MG63 (cell line): ENCODE measurements around the gene PAGR1. TPM values are rescaled to one million over a fixed set of nuclear protein-coding genes. Genes with fewer than 3 reads are reported as not detected.
"Not testable (repeated sequence)": the region's sequence is repeated elsewhere in the genome, so short reads cannot be mapped to it uniquely, and the experiment has no call there.

Source experiments
- DNase-seq: peaks from one replicate; pipeline ENCODE4 v3.0.0-alpha.2; 2020
- H3K27me3 ChIP-seq: fragments of 250-450 bp; sonication (Bioruptor Pico); 2 replicates; pipeline ENCODE4 v1.5.1; 2020; ENCODE audit warnings: mild to moderate bottlenecking, moderate library complexity
- H3K36me3 ChIP-seq: fragments of 250-450 bp; sonication (Bioruptor Pico); 2 replicates; pipeline ENCODE4 v1.5.1; 2020; ENCODE audit warnings: mild to moderate bottlenecking, moderate library complexity
- H3K4me3 ChIP-seq: fragments of 250-450 bp; sonication (Bioruptor Pico); 2 replicates; pipeline ENCODE4 v1.5.1; 2020; ENCODE audit warnings: mild to moderate bottlenecking, moderate library complexity
- H3K9me3 ChIP-seq: fragments of 250-450 bp; sonication (Bioruptor Pico); 2 replicates; pipeline ENCODE4 v1.5.1; 2020; ENCODE audit warnings: mild to moderate bottlenecking, moderate library complexity
- total RNA-seq: library from RNA; depleted of rRNA; stranded (reverse); fragments of >200 nt; shearing (Covaris generic); gene quantifications from 2 replicates; pipeline ENCODE4 v1.2.3, GENCODE V29; 2014; ENCODE audit warnings: low replicate concordance; rRNA removed

Gene PAGR1
- total RNA-seq: 90.0 and 113 TPM in 2 replicates

DNA sequence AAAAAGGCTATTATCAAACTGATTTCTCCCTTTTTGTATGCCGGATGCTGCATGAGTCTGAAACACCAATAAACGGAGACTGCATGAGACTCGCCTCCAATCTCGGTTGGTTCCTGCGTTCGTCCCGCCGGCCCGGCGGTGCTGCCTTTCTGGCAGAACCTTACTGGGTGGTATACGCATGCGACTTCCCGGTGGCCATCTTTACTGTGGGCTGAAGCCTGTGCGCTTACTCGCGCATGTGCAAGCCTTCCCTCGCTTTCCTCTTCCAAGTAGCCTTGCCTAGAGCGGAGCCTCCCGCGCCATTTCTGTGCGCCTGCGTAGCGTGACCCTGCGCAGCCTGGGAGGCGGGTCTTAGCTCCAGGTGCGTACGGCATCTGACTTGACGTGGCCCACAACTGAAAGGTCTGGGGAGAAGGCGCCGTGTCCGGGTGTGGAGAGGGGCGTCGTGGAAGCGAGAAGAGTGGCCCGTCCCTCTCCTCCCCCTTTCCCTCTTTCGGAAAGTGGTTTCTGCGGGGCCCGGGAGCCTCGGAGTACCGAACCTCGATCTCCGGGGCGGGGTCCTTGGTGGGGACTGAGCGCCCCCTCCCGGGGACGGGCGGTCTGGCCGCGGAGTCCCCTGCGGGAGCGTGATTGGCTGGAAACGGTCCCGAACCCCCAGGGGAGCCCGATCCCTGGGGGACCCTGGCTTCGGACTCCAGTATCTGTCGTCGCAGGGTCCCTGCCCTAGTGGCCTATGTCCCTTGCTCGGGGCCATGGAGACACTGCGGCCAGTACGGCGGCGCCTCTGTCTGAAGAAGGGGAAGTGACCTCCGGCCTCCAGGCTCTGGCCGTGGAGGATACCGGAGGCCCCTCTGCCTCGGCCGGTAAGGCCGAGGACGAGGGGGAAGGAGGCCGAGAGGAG, at the start of gene PAGR1:
PAGR1 (plus strand) TSS at position 360 of the 901 bp plus-strand sequence; CDS start at position 734, 374 bp downstream.
- H3K4me3 ChIP-seq: peak within 1 kb of the TSS; percentile 83
- peak; percentile 98 for DNase-seq
- no peaks in the 10 kb centered on the region for H3K27me3 ChIP-seq
- H3K9me3 ChIP-seq: no peaks in the 10 kb centered on the region
- H3K36me3 ChIP-seq: peaks cover 36% of the 10 kb centered on the region

DNA sequence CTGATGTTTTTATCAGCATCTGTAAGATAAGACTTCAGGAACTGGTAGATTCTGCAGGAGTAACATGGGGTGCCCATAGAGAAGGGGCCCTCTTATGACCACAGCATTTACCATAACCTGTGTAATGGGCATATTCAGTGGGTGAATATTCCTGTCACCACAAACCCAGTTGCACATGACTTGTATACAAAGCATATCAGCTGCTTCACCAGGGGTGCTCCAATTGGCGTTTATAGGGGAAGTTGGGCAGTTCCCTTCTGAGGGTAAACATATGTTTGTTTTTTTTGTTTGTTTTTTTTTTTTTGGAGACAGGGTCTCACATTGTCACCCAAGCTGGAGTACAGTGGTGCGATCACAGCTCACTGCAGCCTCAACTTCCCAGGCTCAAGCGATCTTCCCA, 49.4 kb upstream of the PAGR1 start:
- DNase-seq: no peak
- H3K36me3 ChIP-seq: no peaks in the 10 kb centered on the region
- no peak overlapping the region for H3K4me3 ChIP-seq
- H3K9me3 ChIP-seq: no peaks in the 10 kb centered on the region
- H3K27me3 ChIP-seq: no peaks in the 10 kb centered on the region

DNA sequence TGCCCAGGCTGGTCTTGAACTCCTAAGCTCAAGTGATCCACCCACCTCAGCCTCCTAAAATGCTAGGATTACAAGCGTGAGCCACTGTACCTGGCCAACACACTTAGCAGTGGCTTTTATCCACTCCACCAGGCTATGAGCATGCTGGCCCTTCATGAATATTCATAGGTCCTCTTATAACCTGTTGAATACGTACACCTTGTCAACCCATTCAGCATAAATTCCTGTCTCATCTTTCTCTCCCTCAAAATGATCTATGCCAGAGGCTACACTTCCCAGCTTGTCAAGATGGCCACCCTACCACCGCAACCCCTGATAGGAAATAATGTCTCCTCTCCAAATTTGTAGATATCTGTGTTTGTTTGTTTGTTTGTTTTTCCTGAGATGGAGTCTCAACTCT, 48.9 kb upstream of the PAGR1 start:
- no peak for DNase-seq
- Histone ChIP-seq H3K27me3 (no peaks in the 10 kb centered on the region; the same call in 1 of the 2 replicates), H3K36me3 (no peaks in the 10 kb centered on the region), H3K4me3 (no peak overlapping the region), H3K9me3 (no peaks in the 10 kb centered on the region)

- H3K27me3 ChIP-seq: no peaks in the 10 kb centered on the region; the same call in 1 of the 2 replicates
- no peaks in the 10 kb centered on the region for H3K9me3 ChIP-seq
- DNase-seq: no peak
- no peak overlapping the region for H3K4me3 ChIP-seq
- H3K36me3 ChIP-seq: no peaks in the 10 kb centered on the region
Measured at GRCh38 chr16:29769507-29769906, 46.4 kb upstream of the PAGR1 start.

DNA sequence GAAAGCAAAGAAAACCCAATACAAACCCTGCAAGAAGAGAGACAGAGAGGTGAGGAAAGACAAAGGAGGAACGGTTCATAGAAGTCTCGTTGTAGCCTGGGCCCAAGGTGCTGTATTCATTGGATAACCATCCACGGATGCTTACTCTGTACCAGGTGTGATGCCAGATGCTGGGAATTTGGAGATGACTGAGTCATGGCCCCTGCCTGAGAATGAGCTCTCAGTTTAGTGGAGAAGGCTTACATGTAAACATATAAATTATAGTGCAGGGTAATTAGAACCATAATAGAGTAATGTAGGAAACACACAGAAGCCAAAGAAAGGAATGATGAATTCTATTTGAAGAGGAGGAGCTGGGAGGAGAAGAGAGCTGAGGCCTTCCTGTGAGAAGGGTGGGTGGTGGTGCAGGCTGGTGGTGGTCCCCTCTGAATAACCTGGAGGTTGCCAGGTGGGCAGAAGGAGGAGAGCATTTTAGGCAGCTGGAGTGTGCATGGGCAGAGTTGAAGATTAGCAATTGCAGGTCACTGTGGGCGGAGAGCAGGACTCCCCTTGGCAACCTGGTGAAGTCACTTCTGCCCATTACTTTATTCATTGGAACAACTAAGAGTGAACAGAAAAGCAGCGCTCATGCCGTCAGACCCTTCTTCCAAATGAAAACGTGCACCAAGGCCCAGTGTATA, 45.6 kb upstream of the PAGR1 start:
- no peaks in the 10 kb centered on the region for H3K36me3 ChIP-seq
- H3K27me3 ChIP-seq: no peaks in the 10 kb centered on the region; the same call in 1 of the 2 replicates
- no peaks in the 10 kb centered on the region for H3K9me3 ChIP-seq
- no peak overlapping the region for H3K4me3 ChIP-seq
- no peak for DNase-seq

- DNase-seq, H3K36me3 ChIP-seq, H3K27me3 ChIP-seq, H3K4me3 ChIP-seq, H3K9me3 ChIP-seq: not testable (repeated sequence)
Measured at GRCh38 chr16:29772330-29772729, 43.6 kb upstream of the PAGR1 start.

- H3K36me3 ChIP-seq: no peaks in the 10 kb centered on the region
- H3K27me3 ChIP-seq: no peaks in the 10 kb centered on the region; the same call in 1 of the 2 replicates
- no peak overlapping the region for H3K4me3 ChIP-seq
- no peak for DNase-seq
- no peaks in the 10 kb centered on the region for H3K9me3 ChIP-seq
Measured at GRCh38 chr16:29774730-29775129, 41.2 kb upstream of the PAGR1 start.

- Histone ChIP-seq H3K36me3 (no peaks in the 10 kb centered on the region), H3K27me3 (peaks cover 2% of the 10 kb centered on the region; the same call in 1 of the 2 replicates)
- peak; percentile 47 for DNase-seq
Measured at GRCh38 chr16:29775742-29776408, 40.1 kb upstream of the PAGR1 start.

DNA sequence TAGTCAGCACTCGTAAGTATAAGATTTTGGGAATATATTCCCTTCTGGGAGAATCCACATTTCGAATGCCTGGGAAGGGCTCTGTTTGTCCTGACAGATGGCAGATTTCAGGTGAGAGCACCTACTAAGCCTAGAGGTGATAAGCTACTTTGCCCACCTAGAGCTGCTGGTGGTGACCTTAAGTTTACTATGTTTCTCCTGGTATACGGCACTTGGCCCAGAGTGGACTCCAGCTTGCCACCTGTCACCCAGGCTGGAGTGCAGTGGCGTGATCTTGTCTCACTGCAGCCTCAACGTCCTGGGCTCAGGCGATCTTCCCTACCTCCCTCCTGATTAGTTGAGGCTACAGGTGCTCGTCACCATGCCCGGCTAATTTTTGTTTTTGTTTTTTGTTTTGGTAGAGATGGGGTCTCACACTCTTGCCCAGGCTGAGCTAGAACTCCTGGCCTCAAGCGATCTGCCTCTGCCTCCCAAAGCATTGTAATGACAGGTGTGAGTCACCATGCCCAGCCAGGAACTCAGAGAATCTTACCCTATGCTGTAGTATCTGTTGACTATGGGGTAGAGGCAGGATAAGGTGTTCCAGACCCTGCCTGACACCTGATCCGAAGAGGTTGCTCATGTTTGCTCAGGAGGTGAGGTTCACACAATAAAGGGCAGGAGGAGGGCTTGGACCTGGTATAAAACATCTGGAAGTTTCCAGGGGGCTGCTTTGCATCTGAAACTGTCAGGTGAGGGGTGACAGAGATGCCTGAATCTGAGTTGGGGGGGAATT, 38.2 kb upstream of the PAGR1 start, which contains the start of gene ZG16:
ZG16 (plus strand) TSS at position 681 of the 775 bp plus-strand sequence. CDS start 1,011 bp downstream, outside the sequence.
- Histone ChIP-seq H3K27me3 (peaks cover 6% of the 10 kb centered on the region; the same call in 1 of the 2 replicates), H3K9me3 (no peaks in the 10 kb centered on the region), H3K4me3 (no peak within 1 kb of the TSS), H3K36me3 (no peaks in the 10 kb centered on the region)
- DNase-seq: no peak

More at GRCh38 chr16:29775742-29776408, 40.1 kb upstream of the PAGR1 start:
- Histone ChIP-seq H3K9me3 (no peaks in the 10 kb centered on the region), H3K4me3 (no peak overlapping the region)

GRCh38 chr16:29779474-29779873, 36.5 kb upstream of the PAGR1 start:
- H3K27me3 ChIP-seq: peaks cover 6% of the 10 kb centered on the region; the same call in 1 of the 2 replicates
- no peaks in the 10 kb centered on the region for H3K9me3 ChIP-seq
- H3K4me3 ChIP-seq: no peak overlapping the region
- DNase-seq: peak; percentile 43
- H3K36me3 ChIP-seq: no peaks in the 10 kb centered on the region

- not testable (repeated sequence) for H3K9me3 ChIP-seq, H3K27me3 ChIP-seq, H3K4me3 ChIP-seq, H3K36me3 ChIP-seq, DNase-seq
Measured at GRCh38 chr16:29783094-29783953, 32.6 kb upstream of the PAGR1 start.

GRCh38 chr16:29784157-29784556, 31.8 kb upstream of the PAGR1 start:
- no peak overlapping the region for H3K4me3 ChIP-seq
- H3K36me3 ChIP-seq: no peaks in the 10 kb centered on the region
- H3K9me3 ChIP-seq: no peaks in the 10 kb centered on the region
- peaks cover 6% of the 10 kb centered on the region; the same call in 1 of the 2 replicates for H3K27me3 ChIP-seq
- DNase-seq: no peak

DNA sequence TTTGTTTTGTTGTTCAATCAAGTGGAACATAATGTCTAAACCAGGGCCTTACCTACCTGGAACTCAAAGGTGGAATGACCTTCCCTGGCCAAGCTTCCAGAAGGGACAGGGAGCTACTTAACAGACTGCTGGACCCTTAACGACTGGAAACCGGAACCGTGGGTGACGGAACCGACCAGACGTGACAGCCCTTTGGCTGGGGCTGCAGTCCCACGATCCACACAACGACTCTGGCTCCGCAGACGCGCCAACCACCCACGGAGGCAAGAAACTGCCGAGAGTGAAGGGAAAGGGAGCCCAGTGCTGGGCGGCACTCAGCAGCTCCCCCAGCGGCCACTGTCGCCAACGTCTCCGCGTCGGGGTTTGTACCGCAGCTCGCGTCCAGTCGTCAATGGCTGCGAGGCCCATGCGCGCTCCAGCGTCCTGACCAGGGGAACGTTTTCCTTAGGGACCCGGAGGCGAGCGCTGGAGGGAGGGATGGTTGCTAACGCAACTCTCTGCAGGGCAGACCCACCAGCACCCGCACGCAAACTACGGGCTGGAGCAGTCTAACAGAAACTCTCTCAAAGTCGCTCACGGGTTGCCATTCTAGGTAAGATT, 31.0 kb upstream of the PAGR1 start:
- peak overlapping the region; percentile 19 for H3K4me3 ChIP-seq
- H3K9me3 ChIP-seq: no peaks in the 10 kb centered on the region
- no peaks in the 10 kb centered on the region for H3K36me3 ChIP-seq
- H3K27me3 ChIP-seq: peaks cover 5% of the 10 kb centered on the region; the same call in 1 of the 2 replicates
- peak; percentile 74 for DNase-seq

DNA sequence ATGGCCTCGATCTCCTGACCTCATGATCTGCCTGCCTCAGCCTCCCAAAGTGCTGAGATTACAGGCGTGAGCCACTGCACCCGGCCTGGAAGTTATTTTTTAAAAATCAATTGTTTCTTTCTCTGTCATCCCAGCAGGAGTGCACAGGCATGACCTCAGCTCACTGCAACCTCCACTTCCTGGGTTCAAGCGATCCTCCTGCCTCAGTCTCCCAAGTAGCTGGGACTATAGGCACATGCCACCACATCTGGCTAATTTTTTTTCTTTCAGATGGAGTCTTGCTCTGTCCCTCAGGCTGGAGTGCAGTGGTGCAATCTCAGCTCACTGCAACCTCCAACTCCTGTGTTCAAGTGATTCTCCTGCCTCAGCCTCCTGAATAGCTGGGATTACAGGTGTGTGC, 28.8 kb upstream of the PAGR1 start:
- H3K36me3 ChIP-seq, H3K4me3 ChIP-seq, H3K27me3 ChIP-seq, H3K9me3 ChIP-seq, DNase-seq: not testable (repeated sequence)

- DNase-seq: no peak
- Histone ChIP-seq H3K36me3 (peaks cover 23% of the 10 kb centered on the region), H3K27me3 (no peaks in the 10 kb centered on the region), H3K4me3 (peak overlapping the region; percentile 87), H3K9me3 (no peaks in the 10 kb centered on the region)
Measured at GRCh38 chr16:29789775-29790182, 26.2 kb upstream of the PAGR1 start.
